HEK293 (cell line): ENCODE measurements around the gene PIM3.

Experiments
- CTCF ChIA-PET: fragments of 350-600 bp; formaldehyde crosslinking; extraction: SDS; loops from one replicate; lab custom pipeline; 2021; ENCODE audit warnings: antibody characterized with exemption; lab: Yijun Ruan, JAX
- POLR2A ChIA-PET: fragments of 300-600 bp; formaldehyde crosslinking; extraction: SDS; loops from one replicate; lab custom pipeline; 2020; ENCODE audit warnings: antibody characterized with exemption, inconsistent platforms; lab: Yijun Ruan, JAX
- H3K27ac ChIP-seq: fragments of 200-500 bp; sonication (Bioruptor generic); 2 replicates; pipeline ENCODE4 v1.5.1; 2014; ENCODE audit warnings: low read depth, low read length, control low read depth, inconsistent platforms; ENCODE audit errors: extremely low read depth
- H3K36me3 ChIP-seq, 2 experiments: fragments of 200-500 bp in 1 of 2; sonication (Bioruptor generic) in 1 of 2; 1 replicate in 1 of 2; 2 replicates in 1 of 2; pipeline ENCODE4 v1.5.1; 2014 to 2017; ENCODE audit warnings: inconsistent platforms in 2 of 2, low read length in 2 of 2; ENCODE audit not compliant: control insufficient read depth in 2 of 2, insufficient read depth in 1 of 2
- H3K4me1 ChIP-seq: fragments of 200-500 bp; sonication (Bioruptor generic); 2 replicates; pipeline ENCODE4 v1.5.1; 2014; ENCODE audit warnings: mild to moderate bottlenecking, low read length, inconsistent platforms; ENCODE audit not compliant: control insufficient read depth, insufficient read depth
- H3K4me3 ChIP-seq: 2 replicates; pipeline ENCODE4 v1.5.1; 2011; ENCODE audit warnings: low read depth, mild to moderate bottlenecking, control low read depth, low read length, moderate library complexity
- H3K9me3 ChIP-seq: fragments of 200-500 bp; sonication (Bioruptor generic); 2 replicates; pipeline ENCODE4 v1.5.1; 2014; ENCODE audit warnings: low read depth, low read length, inconsistent platforms; ENCODE audit not compliant: control insufficient read depth, insufficient read depth
- GFI1B ChIP-seq: fragments of 450-650 bp; formaldehyde crosslinking; IDR thresholded peaks from 2 replicates; pipeline ENCODE4 v1.5.1; 2016; ENCODE audit warnings: missing biosample characterization, missing genetic modification characterization
- GLIS1 ChIP-seq: fragments of 450-650 bp; formaldehyde crosslinking; IDR thresholded peaks from 2 replicates; pipeline ENCODE4 v1.5.1; 2016; ENCODE audit warnings: missing biosample characterization, missing genetic modification characterization
- SALL2 ChIP-seq: fragments of 450-650 bp; formaldehyde crosslinking; IDR thresholded peaks from 2 replicates; pipeline ENCODE4 v1.5.0; 2017; ENCODE audit warnings: missing biosample characterization, mild to moderate bottlenecking, missing genetic modification characterization, borderline replicate concordance
- TCF7L2 ChIP-seq: IDR thresholded peaks from 2 replicates; pipeline ENCODE4 v1.6.1; 2011; ENCODE audit warnings: low read depth, mild to moderate bottlenecking, inconsistent platforms, low read length, moderate library complexity, borderline replicate concordance
- ZIC2 ChIP-seq: fragments of 450-650 bp; formaldehyde crosslinking; IDR thresholded peaks from 2 replicates; pipeline ENCODE4 v1.5.1; 2016; ENCODE audit warnings: missing biosample characterization, missing genetic modification characterization
- ZNF157 ChIP-seq: fragments of 450-650 bp; formaldehyde crosslinking; IDR thresholded peaks from 2 replicates; pipeline ENCODE4 v1.5.1; 2016; ENCODE audit warnings: missing biosample characterization, missing genetic modification characterization
- ZNF221 ChIP-seq: fragments of 450-650 bp; formaldehyde crosslinking; IDR thresholded peaks from 2 replicates; pipeline ENCODE4 v1.5.1; 2017; ENCODE audit warnings: missing biosample characterization, missing genetic modification characterization, borderline replicate concordance
- ZNF341 ChIP-seq: fragments of 450-650 bp; formaldehyde crosslinking; IDR thresholded peaks from 2 replicates; pipeline ENCODE4; 2016; ENCODE audit warnings: low read depth, missing biosample characterization, missing genetic modification characterization
- ZNF76 ChIP-seq: fragments of 450-650 bp; formaldehyde crosslinking; IDR thresholded peaks from 2 replicates; pipeline ENCODE4; 2016; ENCODE audit warnings: low read depth, missing biosample characterization, missing genetic modification characterization, borderline replicate concordance
- TF ChIP-seq, protein P1 (sequence below): fragments of 450-650 bp; formaldehyde crosslinking; IDR thresholded peaks from 2 replicates; pipeline ENCODE4 v1.5.1; 2016; ENCODE audit warnings: missing biosample characterization, missing genetic modification characterization
- TF ChIP-seq, protein P2 (sequence below): fragments of 450-650 bp; IDR thresholded peaks from 2 replicates; pipeline ENCODE4 v1.5.1; 2018; ENCODE audit warnings: missing biosample characterization, mild to moderate bottlenecking, missing genetic modification characterization
- TF ChIP-seq, protein P3 (sequence below): fragments of 450-650 bp; formaldehyde crosslinking; IDR thresholded peaks from 2 replicates; pipeline ENCODE4 v1.5.1; 2017; ENCODE audit warnings: missing biosample characterization, missing genetic modification characterization
- TF ChIP-seq, protein P4 (sequence below): fragments of 450-650 bp; formaldehyde crosslinking; IDR thresholded peaks from 2 replicates; pipeline ENCODE4 v1.5.1; 2016; ENCODE audit warnings: missing biosample characterization, missing genetic modification characterization

The PIM3 gene

DNA sequence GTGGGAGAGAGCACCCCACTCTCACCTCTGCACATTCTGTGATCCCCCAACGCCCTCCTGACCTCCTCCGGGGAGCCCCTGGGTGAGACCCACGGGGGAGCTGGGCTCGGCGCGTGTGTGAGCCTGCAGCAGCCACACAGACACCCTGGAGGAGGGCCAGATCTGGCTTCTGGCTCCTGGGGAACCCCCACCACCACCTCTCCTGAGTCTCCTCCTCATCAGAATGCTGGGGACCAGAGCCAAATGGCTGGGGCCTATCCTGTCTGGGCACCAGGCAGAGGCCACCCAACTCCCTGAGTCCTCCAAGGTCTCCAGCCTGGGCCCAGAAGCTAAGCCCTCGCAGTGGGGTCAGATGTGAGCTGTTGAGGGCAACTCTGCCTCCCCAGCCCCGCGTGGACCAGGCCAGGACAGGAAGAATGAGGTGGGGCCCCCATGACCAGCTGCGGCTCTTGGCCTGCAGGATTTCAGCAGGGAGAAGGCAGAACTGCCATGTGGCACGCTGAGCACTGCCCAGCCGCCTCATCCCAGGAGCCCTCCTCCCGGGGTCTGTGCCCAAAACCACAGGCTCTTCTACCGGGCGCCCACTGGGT is 5.5 kb upstream of the PIM3 start (continued):
- TF ChIP-seq, protein P1, sequence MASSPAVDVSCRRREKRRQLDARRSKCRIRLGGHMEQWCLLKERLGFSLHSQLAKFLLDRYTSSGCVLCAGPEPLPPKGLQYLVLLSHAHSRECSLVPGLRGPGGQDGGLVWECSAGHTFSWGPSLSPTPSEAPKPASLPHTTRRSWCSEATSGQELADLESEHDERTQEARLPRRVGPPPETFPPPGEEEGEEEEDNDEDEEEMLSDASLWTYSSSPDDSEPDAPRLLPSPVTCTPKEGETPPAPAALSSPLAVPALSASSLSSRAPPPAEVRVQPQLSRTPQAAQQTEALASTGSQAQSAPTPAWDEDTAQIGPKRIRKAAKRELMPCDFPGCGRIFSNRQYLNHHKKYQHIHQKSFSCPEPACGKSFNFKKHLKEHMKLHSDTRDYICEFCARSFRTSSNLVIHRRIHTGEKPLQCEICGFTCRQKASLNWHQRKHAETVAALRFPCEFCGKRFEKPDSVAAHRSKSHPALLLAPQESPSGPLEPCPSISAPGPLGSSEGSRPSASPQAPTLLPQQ (tag by site-specific recombination) = no peak
- TF ChIP-seq ZNF76 (no peak), GLIS1 (tag by site-specific recombination) (0 out of 2 replicates have a peak, but pooled peaks have one; percentile 13), ZIC2 (tag by site-specific recombination) (peak; percentile 7; the same call in 1 of the 2 replicates)
- TF ChIP-seq, protein P2, sequence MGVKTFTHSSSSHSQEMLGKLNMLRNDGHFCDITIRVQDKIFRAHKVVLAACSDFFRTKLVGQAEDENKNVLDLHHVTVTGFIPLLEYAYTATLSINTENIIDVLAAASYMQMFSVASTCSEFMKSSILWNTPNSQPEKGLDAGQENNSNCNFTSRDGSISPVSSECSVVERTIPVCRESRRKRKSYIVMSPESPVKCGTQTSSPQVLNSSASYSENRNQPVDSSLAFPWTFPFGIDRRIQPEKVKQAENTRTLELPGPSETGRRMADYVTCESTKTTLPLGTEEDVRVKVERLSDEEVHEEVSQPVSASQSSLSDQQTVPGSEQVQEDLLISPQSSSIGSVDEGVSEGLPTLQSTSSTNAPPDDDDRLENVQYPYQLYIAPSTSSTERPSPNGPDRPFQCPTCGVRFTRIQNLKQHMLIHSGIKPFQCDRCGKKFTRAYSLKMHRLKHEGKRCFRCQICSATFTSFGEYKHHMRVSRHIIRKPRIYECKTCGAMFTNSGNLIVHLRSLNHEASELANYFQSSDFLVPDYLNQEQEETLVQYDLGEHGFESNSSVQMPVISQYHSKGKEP (tag by site-specific recombination) = no peak
- TF ChIP-seq, all 188 proteins: peak for 3

DNA sequence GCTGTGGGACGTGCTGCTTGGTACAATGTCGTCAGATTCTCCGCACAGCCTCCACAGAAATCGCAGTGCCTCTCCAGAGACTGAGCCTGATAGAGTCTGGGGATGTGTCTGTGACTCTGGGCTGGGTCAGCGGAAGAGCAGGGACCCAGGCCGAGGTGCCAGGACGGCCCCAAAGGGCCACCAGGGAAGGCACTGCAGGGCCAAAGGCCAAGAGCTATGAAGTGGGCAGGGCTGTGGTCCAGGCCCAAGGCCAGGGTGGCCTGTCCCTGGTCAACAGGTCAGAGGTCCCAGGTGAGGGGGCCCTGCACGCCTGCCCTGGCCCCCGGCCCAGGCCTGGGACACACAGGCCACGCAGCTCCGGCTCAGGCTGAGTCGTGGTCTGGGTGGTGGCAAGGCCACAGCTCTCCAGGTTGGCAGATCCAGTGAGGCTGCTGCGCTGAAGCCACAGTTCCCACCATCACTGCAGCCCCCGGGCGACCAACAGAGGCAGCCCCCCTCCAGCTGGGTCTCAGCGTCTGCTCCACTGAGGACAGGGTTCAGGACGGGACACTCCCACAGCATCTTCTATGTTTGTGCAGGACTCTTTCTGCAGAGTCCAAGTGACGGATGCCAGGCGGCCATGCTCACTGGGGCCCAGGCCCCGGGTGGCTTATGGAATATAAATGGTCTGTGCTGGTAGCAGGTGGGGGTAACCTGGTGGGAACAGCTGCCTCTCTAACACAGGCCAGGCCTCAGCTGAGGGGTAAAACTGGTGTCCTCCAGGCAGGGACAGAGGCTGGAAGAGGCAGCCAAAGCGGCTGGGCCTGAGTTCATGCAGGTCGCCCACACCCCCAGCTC is 4.8 kb upstream of the PIM3 start:
- no peaks in the 10 kb centered on the region for H3K36me3 ChIP-seq
- peaks cover 4% of the 10 kb centered on the region; the same call in 1 of the 2 replicates for H3K4me1 ChIP-seq
- TF ChIP-seq ZNF221 (tag by site-specific recombination) = no peak
- no peak for TF ChIP-seq ZNF157 (tag by site-specific recombination)
- no peak for TF ChIP-seq GFI1B (tag by site-specific recombination)
- no peak for TF ChIP-seq SALL2
- TF ChIP-seq, protein P3, sequence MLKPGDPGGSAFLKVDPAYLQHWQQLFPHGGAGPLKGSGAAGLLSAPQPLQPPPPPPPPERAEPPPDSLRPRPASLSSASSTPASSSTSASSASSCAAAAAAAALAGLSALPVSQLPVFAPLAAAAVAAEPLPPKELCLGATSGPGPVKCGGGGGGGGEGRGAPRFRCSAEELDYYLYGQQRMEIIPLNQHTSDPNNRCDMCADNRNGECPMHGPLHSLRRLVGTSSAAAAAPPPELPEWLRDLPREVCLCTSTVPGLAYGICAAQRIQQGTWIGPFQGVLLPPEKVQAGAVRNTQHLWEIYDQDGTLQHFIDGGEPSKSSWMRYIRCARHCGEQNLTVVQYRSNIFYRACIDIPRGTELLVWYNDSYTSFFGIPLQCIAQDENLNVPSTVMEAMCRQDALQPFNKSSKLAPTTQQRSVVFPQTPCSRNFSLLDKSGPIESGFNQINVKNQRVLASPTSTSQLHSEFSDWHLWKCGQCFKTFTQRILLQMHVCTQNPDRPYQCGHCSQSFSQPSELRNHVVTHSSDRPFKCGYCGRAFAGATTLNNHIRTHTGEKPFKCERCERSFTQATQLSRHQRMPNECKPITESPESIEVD (tag by site-specific recombination) = no peak
- TF ChIP-seq ZNF341 = peak; percentile 80
- TF ChIP-seq, protein P4, sequence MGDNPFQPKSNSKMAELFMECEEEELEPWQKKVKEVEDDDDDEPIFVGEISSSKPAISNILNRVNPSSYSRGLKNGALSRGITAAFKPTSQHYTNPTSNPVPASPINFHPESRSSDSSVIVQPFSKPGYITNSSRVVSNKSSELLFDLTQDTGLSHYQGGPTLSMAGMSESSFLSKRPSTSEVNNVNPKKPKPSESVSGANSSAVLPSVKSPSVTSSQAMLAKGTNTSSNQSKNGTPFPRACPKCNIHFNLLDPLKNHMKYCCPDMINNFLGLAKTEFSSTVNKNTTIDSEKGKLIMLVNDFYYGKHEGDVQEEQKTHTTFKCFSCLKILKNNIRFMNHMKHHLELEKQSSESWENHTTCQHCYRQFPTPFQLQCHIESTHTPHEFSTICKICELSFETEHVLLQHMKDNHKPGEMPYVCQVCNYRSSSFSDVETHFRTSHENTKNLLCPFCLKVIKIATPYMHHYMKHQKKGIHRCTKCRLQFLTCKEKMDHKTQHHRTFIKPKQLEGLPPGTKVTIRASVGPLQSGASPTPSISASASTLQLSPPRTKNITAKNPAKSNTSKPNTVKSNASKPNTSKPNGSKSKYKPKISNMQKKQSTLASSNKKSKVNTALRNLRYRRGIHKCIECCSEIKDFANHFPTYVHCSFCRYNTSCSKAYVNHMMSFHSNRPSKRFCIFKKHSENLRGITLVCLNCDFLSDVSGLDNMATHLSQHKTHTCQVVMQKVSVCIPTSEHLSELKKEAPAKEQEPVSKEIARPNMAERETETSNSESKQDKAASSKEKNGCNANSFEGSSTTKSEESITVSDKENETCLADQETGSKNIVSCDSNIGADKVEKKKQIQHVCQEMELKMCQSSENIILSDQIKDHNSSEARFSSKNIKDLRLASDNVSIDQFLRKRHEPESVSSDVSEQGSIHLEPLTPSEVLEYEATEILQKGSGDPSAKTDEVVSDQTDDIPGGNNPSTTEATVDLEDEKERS (tag by site-specific recombination) = no peak
- no peak overlapping the region for H3K27ac ChIP-seq
- no peaks in the 10 kb centered on the region for H3K9me3 ChIP-seq
- CTCF ChIA-PET = interaction anchor here (0.5 to 0.6 kb wide), 3 partner anchors 12 to 98 kb away, joined by 3 to 5 read pairs (median 5); no protein-coding TSS in a partner anchor
- POLR2A ChIA-PET = no interaction called here
- H3K4me3 ChIP-seq = no peak overlapping the region

DNA sequence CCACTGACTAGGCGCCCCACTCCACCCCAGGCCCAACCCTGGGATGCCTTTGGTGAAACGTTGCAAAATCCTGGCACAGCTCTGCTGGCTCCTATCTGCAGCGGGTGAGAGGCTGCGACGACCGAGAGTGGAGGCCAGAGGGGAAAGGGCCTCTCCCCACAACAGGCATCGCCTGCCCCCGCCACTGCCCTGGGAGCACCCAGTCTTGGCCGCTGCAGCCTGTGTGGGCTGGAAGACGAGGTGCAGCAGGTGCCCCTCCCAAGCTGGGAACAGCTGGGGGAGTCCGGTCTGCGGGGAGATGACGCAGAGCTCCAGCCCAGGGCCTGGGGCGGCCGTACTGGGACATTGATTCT is 4.2 kb upstream of the PIM3 start:
- H3K27ac ChIP-seq = no peak overlapping the region
- peaks cover 0 to 1% of the 10 kb centered on the region in 2 experiments; a peak in 1 of 3 replicates for H3K36me3 ChIP-seq
- ChIA-PET CTCF (no interaction called here), POLR2A (no interaction called here)
- H3K9me3 ChIP-seq = no peaks in the 10 kb centered on the region
- H3K4me3 ChIP-seq = no peak overlapping the region
- H3K4me1 ChIP-seq = peaks cover 4% of the 10 kb centered on the region; the same call in 1 of the 2 replicates
- no peak for TF ChIP-seq TCF7L2
- peak; percentile 43; the same call in 1 of the 2 replicates for TF ChIP-seq ZNF341
